Central memory CD4-positive, alpha-beta T cell (primary cell): ENCODE measurements around the gene HECTD4.
A peak's percentile ranks its signal among the peaks of the same experiment; 100 is the strongest.

Experiments used
- DNase-seq: peaks from one replicate; pipeline ENCODE4 v3.0.0; 2022

Gene HECTD4

DNA sequence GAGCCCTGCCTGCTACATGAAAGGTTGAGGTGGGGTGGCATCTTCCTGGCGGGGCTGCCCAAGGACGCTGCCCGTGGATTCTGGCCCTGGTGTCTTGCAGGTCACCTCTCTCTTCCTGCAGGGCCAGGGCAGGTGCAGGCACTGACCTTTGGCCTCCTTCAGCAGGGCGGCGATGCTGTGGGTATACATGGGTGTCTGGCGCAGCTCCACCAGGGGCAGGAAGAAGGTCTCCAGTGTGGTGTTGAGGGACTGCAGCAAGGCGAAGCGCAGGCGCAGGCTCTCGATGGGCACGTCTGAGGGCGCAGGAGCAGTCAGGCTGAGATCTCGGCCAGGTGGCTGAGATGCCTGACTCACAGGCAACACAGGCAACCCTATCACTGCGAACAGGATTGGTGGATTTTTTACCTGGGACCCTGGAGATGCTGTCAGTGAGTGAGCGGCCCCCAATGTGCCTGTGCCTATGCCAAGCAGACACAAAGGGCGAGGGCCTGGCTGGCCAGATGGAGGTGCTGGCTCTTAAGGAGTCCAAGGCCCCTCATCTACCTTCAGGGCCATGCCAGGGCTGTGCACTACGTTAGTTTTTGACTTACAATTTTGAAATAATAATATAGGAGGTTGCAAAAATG, 211.1 kb downstream of the HECTD4 start:
- DNase-seq = no peak

DNA sequence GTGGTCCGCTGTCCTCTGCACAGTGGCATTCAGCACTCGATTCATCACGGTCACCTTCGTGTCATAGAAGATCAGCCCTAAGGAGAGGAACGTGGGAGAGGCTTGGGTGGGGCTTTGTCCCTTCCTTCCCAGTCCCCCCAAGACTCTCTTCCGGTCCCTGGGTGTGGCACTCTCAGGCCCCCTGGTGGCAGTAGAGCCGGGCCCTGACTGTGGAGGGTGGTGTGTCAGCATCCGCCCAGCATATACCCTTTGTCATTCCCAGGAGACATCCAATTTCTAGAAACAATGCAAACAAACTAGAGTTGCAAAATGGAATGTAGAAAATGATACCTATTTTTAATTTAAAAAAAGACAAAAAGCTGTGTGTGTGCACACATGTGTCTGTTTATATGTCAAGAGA, 211.9 kb downstream of the HECTD4 start:
- DNase-seq = no peak

- no peak for DNase-seq
Measured at GRCh38 chr12:112169966-112170365, 212.3 kb downstream of the HECTD4 start.

DNA sequence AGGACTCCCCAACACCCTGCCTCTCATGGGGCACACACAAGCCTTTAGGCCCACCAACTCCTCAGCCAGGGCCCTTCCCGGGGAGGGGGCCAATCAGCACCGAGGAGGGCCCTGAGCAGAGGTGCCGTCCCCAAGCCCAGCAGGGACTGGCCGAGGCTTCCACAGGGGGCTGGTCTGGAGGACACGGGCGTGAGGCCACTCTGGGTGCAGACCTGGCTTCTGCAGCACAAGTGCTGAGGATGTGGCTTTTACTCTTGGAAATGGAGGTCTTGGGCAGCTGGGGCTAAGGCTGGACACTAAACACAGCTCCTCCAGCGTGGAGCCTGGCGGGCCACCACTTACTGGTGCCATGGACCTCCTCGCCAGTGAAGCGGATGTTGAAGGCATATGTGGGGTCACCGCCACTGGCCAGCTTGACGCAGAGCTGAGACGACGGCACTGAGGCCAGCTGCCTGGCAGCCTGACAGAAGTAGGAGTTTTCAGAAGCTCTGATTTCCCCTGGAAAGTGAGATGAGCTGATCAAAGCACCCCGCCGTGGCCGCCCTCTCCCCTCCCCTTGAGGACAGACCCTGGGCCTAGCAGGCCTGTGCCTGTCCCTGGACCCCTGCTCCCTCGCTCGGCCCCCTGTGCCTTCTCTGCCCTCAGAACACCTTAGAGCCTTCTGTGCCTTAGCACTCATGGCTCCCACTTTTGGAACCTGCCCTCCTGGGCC, 212.9 kb downstream of the HECTD4 start:
- DNase-seq = no peak

DNA sequence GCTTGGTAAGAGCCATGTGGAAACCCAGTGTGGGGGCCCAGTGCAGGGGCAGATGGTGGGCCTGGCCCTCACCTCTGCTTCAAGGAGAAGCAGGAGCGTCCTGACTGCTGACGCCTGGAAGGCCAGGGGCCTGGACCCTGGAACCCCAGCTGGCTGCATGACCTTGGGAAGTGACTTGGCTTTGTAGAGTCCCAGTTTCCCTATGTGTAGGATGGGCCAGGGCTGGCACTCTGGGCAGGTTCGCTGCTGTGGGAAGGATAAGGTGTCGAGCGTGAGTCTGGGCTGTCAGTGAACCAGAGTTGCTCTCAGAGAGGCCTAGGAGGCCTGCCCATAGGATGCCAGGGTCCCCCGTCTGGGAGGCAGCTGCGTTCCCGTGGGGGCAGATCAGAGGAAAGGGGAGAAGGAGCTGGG, 213.7 kb downstream of the HECTD4 start:
- DNase-seq = no peak

DNA sequence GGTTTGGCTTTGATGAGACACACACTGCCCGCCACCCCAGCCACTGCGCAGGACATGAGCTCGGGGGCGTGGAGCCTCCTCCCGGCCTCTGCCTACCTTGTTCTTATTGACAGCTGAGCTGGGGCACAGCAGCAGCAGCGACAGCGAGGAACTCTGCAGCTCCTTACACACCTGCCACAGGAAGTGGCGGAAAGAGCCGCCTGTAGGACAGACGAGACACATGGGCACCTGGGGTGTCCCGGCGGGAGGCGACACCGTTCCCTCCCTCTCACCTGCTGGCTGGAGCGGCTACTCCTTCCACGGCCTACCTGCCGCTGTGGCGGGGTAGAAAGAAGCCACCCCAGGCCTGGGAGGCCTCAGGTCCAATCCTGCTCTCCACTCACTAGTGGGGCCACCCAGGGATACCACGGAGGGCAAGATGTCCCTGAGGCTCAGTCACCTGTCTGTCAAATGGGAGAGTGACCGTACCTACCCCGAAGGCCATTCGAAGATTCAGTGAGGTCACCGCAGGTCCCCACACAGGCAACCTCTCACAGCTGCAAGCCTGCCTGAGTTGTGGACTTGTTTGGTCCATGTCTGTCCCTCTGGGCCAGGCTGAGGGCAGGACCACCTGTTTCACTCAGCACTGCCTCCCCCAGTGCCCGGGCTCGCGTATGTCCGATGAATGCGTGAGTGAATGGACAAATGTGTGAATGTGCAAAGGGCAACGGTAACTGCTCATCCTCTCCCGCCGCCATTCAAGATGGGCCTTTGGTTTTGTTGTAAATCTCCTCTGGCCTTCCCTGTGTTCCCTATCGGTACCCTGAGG, 214.3 kb downstream of the HECTD4 start:
- DNase-seq = no peak

DNA sequence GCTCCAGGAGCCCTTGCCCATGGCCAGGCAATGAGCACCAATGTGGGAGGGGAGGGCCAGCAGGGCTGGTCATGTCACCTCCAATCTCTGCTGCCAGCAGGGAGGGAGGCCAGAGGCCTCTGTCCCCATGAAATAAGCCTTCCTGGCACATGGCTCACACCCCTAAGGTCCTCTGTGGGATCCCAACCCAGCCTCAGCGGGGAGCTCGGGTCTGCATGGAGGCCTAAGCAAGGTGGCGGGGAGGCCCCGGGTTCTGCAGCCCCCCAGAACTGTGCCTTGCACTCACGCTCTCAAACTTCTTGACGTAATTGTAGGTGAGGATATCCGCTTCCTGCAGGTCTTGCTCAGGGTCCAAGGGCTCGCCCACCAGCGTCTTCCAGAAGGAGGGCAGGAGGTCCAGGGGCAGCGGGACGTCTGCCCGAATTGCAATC, 215.2 kb downstream of the HECTD4 start:
- DNase-seq = no peak

- no peak for DNase-seq
Measured at GRCh38 chr12:112166051-112167015, 215.9 kb downstream of the HECTD4 start.

DNA sequence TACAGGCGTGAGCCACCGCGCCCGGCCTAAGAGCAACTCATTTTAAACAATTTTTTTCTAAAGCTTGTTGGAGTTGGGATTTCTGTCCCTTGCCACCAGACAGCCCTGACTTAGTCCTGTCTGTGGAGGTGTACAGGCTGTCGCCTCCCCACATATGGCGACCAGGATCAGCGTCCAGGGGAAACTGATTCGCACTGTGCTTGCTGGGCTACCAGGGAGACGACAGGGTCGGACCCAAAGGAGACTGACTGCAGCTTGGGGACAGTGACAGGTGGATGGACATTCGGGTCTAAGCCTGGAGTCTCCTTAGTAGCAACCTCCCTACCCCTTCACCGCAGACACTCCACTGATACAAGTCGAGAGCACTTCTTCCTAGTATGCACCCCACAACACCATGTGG, 216.6 kb downstream of the HECTD4 start:
- DNase-seq = no peak

GRCh38 chr12:112164011-112164660, 218.1 kb downstream of the HECTD4 start:
- DNase-seq = no peak

GRCh38 chr12:112163471-112163991, 218.7 kb downstream of the HECTD4 start:
- no peak for DNase-seq

GRCh38 chr12:112163056-112163455, 219.2 kb downstream of the HECTD4 start:
- DNase-seq = no peak

DNA sequence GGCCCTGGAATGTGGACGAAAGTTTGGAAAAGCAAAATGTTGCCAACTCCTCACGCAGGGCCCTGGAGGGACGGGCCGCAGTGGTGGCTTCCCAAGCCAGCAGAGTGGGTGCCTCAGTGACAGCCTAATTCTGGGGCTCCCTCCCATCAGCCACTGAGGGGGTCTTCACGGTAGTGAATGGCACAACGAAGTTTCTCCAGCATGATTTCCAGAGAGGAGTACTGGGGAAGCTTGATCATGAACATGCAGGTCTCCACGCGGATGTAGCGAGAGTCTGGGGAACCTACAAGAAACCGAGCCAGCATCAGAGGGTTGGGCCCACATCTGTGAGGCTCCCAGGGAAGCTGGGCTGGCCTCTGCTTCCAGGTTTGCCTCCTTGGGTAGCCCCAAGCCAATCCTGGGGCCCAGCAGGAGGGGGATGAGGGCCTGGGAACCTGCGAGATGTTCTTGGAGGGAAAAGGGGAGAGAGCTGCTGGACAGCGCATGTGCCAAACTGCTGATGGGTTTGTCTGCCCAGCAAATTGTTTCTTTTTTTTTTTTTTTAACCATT, 219.9 kb downstream of the HECTD4 start:
- DNase-seq = no peak

DNA sequence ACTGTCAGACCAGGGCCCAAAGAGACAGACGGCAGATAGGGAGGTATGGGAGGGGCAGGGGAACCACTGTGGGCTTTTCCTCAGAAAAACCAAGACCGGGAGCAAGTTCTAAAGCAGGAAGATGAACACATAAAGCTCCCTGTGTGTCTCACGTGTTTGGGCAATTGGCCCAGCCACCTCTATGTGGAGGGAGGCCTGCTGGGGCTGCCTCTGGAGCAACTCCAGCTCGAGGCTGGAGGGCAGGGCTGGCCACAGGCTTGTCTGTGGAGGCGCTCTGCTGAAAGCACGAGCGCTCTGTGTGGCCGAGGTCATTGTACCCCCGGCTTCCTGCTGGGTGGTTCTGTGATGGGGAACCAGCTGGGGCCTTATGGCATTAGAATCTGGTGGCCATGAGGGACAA, 220.5 kb downstream of the HECTD4 start:
- no peak for DNase-seq

GRCh38 chr12:112160611-112161010, 221.6 kb downstream of the HECTD4 start:
- DNase-seq = no peak

DNA sequence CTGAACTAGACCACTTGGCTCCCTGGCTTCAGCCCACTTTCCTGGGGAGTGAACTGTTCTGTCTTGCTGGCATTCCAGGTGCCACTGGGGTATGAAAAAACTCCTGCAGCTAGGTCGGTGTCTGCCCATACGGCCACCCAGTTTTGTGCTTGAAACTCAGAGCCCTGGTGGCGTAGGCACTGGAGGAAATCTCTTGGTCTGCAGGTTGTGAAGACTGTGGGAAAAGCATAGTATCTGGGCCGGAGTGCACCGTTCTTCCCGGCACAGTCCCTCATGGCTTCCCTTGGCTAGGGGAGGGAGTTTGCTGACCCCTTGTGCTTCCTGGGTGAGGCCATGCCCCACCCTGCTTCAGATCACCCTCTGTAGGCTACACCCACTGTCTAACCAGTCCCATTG, 223.1 kb downstream of the HECTD4 start:
- no peak for DNase-seq

DNA sequence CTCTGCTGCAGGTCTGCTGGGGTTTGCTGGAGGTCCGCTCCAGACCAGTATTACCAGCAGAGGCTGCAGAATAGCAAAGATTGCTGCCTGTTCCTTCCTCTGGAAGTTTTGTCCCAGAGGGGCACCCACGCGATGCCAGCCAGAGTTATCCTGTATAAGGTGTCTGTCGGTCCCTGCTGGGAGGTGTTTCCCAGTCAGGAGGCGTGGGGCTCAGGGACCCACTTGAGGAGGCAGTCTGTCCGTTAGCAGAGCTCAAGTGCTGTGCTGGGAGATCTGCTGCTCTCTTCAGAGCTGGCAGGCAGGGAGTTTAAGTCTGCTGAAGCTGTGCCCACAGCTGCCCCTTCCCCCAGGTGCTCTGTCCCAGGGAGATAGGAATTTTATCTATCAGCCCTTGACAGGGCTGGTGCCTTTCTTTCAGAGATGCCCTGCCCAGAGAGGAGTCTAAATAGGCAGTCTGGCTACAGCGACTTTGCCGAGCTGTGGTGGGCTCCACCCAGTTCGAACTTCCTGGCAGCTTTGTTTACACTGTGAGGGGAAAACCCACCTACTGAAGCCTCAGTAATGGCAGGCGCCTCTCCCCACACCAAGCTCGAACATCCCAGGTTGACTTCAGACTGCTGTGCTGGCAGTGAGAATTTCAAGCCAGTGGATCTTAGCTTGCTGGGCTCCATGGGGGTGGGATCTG, 223.6 kb downstream of the HECTD4 start:
- peak; percentile 50 for DNase-seq

- no peak for DNase-seq
Measured at GRCh38 chr12:112153893-112154219, 228.4 kb downstream of the HECTD4 start.

DNA sequence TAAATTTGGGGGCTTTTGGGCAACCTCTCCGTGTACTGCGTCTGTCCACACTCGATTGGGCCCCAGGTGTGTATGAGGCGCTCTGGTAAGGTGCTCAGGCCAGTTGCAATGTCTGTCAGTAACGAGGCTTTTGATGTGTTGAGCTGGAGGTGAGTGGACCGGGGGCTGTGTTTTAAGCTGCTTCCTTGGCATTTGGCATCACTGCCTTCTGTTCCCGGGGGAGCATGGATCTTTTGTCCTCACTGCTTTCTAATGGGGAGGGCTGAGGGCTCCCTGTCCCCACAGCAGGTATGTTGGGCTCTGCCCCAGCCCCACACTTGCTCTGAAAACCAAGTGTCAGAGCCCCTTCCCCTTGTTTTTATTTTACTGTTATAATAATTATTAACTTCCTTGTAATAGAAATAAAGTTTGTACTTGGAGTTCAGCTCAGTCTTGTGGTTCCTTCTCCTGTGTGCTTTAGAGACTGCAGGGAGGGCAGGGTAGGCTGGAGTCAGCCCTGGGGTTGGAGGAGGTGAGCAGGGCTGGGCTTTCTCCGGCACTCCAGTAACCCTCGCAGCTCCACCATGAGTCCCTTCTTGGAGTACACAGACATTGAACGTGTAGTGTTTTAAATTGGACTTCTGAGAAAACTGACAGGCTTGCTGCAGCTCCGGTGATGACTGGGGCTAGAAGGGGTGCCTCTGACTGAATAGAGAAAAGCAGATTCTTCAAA, 228.9 kb downstream of the HECTD4 start:
- no peak for DNase-seq
